ENCODE data around the gene SEC14L1. TPM values are rescaled to one million over a fixed set of nuclear protein-coding genes. Genes with fewer than 3 reads are reported as not detected.
A peak's percentile ranks its signal among the peaks of the same experiment; 100 is the strongest.

Gene SEC14L1
- polyA plus RNA-seq, 2 of the 4 experiments (the other 2 are of a cell fraction) = 27.5 to 40.4 TPM

GRCh38 chr17:77215281-77215680 lies 74.5 kb downstream of the SEC14L1 start:
- no peak overlapping the region for H3K4me3 ChIP-seq
- no peak for FAIRE-seq
- H3K27ac ChIP-seq = no peak overlapping the region
- no peak for TF ChIP-seq ATOH8 (CRISPR knock-in tag; IDR thresholded peaks at IDR 0.05; ENCODE audit: low read depth)
- 90% methylated on average over 15 of the region's 16 CpGs for WGBS (ENCODE audit: missing lambda C conversion rate)
- DNase-seq (ENCODE audit: low read depth in 1 of 2, low spot score in 1 of 2) = no peak
- POLR2A ChIA-PET = no interaction called here
- ATAC-seq = 0 out of 6 replicates have a peak, but pooled peaks of 1 of the 2 experiments have one; percentile 22
- no peaks in the 10 kb centered on the region for H3K9me3 ChIP-seq
- H3K4me2 ChIP-seq = no peak overlapping the region
- no peaks in the 10 kb centered on the region for H3K4me1 ChIP-seq
- CTCF ChIA-PET = interaction anchor here (0.6 to 6.5 kb wide), 35 partner anchors 9 to 316 kb away, joined by 3 to 40 read pairs (median 3); no protein-coding TSS in a partner anchor

- ChIA-PET CTCF (interaction anchor here (0.6 to 1.6 kb wide), 6 partner anchors 9 to 301 kb away, joined by 3 to 5 read pairs (median 4); no protein-coding TSS in a partner anchor), POLR2A (no interaction called here)
- no peaks in the 10 kb centered on the region for H3K4me1 ChIP-seq
- H3K4me3 ChIP-seq = no peak overlapping the region
- no peak overlapping the region for H3K4me2 ChIP-seq
- no peak for FAIRE-seq
- 88% methylated on average over 5 of the region's 5 CpGs for WGBS (ENCODE audit: missing lambda C conversion rate)
- H3K27ac ChIP-seq = no peak overlapping the region
- no peak for ATAC-seq
- no peaks in the 10 kb centered on the region for H3K9me3 ChIP-seq
- no peak for DNase-seq (ENCODE audit: low read depth in 1 of 2, low spot score in 1 of 2)
- TF ChIP-seq SREBF2 (IDR thresholded peaks at IDR 0.05) (no peak), GATA3 (IDR thresholded peaks at IDR 0.05; ENCODE audit: borderline replicate concordance) (no peak), PHF8 (IDR thresholded peaks at IDR 0.05; ENCODE audit: borderline replicate concordance, low read depth) (no peak), REST (IDR thresholded peaks at IDR 0.05) (no peak), TP53 (CRISPR knock-in tag; IDR thresholded peaks at IDR 0.05) (no peak), JUN (IDR thresholded peaks at IDR 0.05) (no peak), CBX2 (IDR thresholded peaks at IDR 0.05; ENCODE audit: borderline replicate concordance, low read depth) (no peak), SMC3 (IDR thresholded peaks at IDR 0.05) (no peak), HMGXB4 (CRISPR knock-in tag; IDR thresholded peaks at IDR 0.05; ENCODE audit: borderline replicate concordance) (no peak), KDM5A (IDR thresholded peaks at IDR 0.05) (no peak), MAFK (IDR thresholded peaks at IDR 0.05; ENCODE audit: partially characterized antibody) (no peak), TFCP2L1 (CRISPR knock-in tag; IDR thresholded peaks at IDR 0.05) (no peak), MAZ (IDR thresholded peaks at IDR 0.05; ENCODE audit: borderline replicate concordance, low read depth, low read length) (no peak), POLR2AphosphoS2 (conservative IDR thresholded peaks at IDR 0.05; ENCODE audit: low read length) (no peak), FOSB (CRISPR knock-in tag; IDR thresholded peaks at IDR 0.05) (no peak)
Measured at GRCh38 chr17:77216486-77216885, 75.7 kb downstream of the SEC14L1 start.

- FAIRE-seq = no peak
- Histone ChIP-seq H3K27ac (no peak overlapping the region), H3K4me3 (no peak overlapping the region), H3K4me1 (no peaks in the 10 kb centered on the region), H3K9me3 (no peaks in the 10 kb centered on the region), H3K4me2 (no peak overlapping the region)
- ChIA-PET CTCF (interaction anchor here (0.6 to 1.6 kb wide), 8 partner anchors 9 to 401 kb away, joined by 3 to 5 read pairs (median 4); no protein-coding TSS in a partner anchor), POLR2A (no interaction called here)
- 92% methylated on average over 11 of the region's 11 CpGs for WGBS (ENCODE audit: missing lambda C conversion rate)
- TF ChIP-seq RARB (CRISPR knock-in tag; IDR thresholded peaks at IDR 0.05) = no peak
- no peak for TF ChIP-seq MAZ (IDR thresholded peaks at IDR 0.05; ENCODE audit: borderline replicate concordance, low read depth, low read length)
- TF ChIP-seq HOXB5 (CRISPR knock-in tag; IDR thresholded peaks at IDR 0.05) = no peak
- no peak for TF ChIP-seq RCOR1 (IDR thresholded peaks at IDR 0.05; ENCODE audit: low read depth, low read length)
- TF ChIP-seq PHF8 (IDR thresholded peaks at IDR 0.05; ENCODE audit: borderline replicate concordance, low read depth) = no peak
- TF ChIP-seq EP300 (IDR thresholded peaks at IDR 0.05) = no peak
- TF ChIP-seq PBX3 (IDR thresholded peaks at IDR 0.05) = no peak
- TF ChIP-seq EHF (CRISPR knock-in tag; IDR thresholded peaks at IDR 0.05) = no peak
- TF ChIP-seq FOSB (CRISPR knock-in tag; IDR thresholded peaks at IDR 0.05) = no peak
- no peak for TF ChIP-seq ZSCAN20 (CRISPR knock-in tag; IDR thresholded peaks at IDR 0.05)
- no peak for DNase-seq (ENCODE audit: low read depth in 1 of 2, low spot score in 1 of 2)
- ATAC-seq = no peak
Measured at GRCh38 chr17:77217123-77217522, 76.4 kb downstream of the SEC14L1 start.

Data from A549 (cell line).